ENCODE measurements around the gene GARIN5B.

GARIN5B gene

DNA sequence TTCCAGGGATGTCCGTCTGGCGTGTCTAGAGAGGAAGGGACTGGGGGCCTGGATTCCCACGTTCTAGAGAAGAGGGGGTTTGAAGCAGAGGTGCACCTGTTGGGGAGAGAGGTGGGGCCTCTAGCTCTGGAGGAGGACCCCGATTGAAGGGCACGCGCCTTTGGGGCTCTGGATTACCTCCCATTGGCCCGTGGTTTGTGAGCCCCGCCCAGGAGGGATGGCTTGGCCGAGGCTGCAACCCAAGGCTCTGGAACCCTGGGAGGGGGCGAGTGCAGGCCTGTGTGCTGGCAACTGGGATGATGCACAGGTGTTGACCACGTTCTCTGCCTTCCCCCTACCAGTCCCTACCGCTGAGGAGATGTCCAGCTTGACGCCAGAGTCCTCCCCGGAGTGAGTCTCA is 58.1 kb downstream of the GARIN5B start:
- TF ChIP-seq, protein P1, sequence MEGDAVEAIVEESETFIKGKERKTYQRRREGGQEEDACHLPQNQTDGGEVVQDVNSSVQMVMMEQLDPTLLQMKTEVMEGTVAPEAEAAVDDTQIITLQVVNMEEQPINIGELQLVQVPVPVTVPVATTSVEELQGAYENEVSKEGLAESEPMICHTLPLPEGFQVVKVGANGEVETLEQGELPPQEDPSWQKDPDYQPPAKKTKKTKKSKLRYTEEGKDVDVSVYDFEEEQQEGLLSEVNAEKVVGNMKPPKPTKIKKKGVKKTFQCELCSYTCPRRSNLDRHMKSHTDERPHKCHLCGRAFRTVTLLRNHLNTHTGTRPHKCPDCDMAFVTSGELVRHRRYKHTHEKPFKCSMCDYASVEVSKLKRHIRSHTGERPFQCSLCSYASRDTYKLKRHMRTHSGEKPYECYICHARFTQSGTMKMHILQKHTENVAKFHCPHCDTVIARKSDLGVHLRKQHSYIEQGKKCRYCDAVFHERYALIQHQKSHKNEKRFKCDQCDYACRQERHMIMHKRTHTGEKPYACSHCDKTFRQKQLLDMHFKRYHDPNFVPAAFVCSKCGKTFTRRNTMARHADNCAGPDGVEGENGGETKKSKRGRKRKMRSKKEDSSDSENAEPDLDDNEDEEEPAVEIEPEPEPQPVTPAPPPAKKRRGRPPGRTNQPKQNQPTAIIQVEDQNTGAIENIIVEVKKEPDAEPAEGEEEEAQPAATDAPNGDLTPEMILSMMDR (IDR thresholded peaks at IDR 0.05) = no peak
